DND-41 (cell line): ENCODE measurements around the gene ASIC4.

ENCODE experiments used
- EZH2 ChIP-seq: IDR thresholded peaks from 3 replicates; pipeline ENCODE4 v1.6.1; 2012; ENCODE audit warnings: borderline replicate concordance, low read depth, mild to moderate bottlenecking, moderate library complexity, low read length, inconsistent platforms; ENCODE audit not compliant: severe bottlenecking
- TF ChIP-seq, protein P1 (sequence below): IDR thresholded peaks from 2 replicates; pipeline ENCODE4 v1.5.1; 2012; ENCODE audit warnings: borderline replicate concordance, low read length, moderate library complexity, mild to moderate bottlenecking; ENCODE audit not compliant: poor library complexity, severe bottlenecking; ENCODE audit errors: extremely low read depth

DNA sequence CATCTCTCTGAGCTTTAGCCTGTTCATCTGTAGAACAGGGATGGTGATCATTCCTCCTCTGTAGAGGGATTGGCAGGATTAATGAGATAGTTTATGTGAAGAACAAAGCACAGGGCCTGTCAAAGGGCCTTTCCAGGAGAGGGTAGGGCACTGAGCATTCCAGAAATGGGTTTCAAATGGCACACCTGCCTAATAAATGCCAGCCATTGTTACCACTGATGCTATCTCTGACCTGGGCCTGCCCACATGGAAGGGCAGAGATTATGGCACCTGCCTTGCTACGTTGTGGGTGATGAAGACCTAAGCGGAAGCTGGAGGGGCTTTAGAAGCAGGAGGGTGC lies 46.6 kb upstream of the ASIC4 start:
- TF ChIP-seq, protein P1, sequence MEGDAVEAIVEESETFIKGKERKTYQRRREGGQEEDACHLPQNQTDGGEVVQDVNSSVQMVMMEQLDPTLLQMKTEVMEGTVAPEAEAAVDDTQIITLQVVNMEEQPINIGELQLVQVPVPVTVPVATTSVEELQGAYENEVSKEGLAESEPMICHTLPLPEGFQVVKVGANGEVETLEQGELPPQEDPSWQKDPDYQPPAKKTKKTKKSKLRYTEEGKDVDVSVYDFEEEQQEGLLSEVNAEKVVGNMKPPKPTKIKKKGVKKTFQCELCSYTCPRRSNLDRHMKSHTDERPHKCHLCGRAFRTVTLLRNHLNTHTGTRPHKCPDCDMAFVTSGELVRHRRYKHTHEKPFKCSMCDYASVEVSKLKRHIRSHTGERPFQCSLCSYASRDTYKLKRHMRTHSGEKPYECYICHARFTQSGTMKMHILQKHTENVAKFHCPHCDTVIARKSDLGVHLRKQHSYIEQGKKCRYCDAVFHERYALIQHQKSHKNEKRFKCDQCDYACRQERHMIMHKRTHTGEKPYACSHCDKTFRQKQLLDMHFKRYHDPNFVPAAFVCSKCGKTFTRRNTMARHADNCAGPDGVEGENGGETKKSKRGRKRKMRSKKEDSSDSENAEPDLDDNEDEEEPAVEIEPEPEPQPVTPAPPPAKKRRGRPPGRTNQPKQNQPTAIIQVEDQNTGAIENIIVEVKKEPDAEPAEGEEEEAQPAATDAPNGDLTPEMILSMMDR, result no peak
- no peak for TF ChIP-seq EZH2
